GM23338 (cell line): ENCODE measurements around the gene EGFL7. TPM values are rescaled to one million over a fixed set of nuclear protein-coding genes. Genes with fewer than 3 reads are reported as not detected.
A peak's percentile ranks its signal among the peaks of the same experiment; 100 is the strongest.

Source experiments
- ATAC-seq: fragments of 200-7000 bp; cut with Tn5 transposase; 3 replicates; pipeline ENCODE4 v1.9.1; 2020
- DNase-seq: peaks from one replicate; pipeline ENCODE4 v3.0.0-alpha.2; 2015; ENCODE audit warnings: low spot score
- H2AFZ ChIP-seq: fragments of 200-600 bp; sonication (generic); 2 replicates; pipeline ENCODE4 v1.8.0; 2016; ENCODE audit warnings: antibody characterized with exemption, mild to moderate bottlenecking, moderate library complexity
- H3F3A ChIP-seq: fragments of 200-600 bp; sonication (generic); replicated peaks from 2 replicates; pipeline ENCODE4 v1.8.0; 2017; ENCODE audit warnings: antibody characterized with exemption, mixed run types, low read depth
- H3K27ac ChIP-seq: fragments of 200-600 bp; sonication (generic); 2 replicates; pipeline ENCODE4 v1.6.1; 2016; ENCODE audit warnings: low read depth
- H3K27me3 ChIP-seq: fragments of 200-600 bp; sonication (generic); 2 replicates; pipeline ENCODE4 v1.8.0; 2016; ENCODE audit warnings: mild to moderate bottlenecking, mixed run types, moderate library complexity; ENCODE audit not compliant: insufficient read depth
- H3K36me3 ChIP-seq: fragments of 200-600 bp; sonication (generic); 2 replicates; pipeline ENCODE4 v1.8.0; 2016; ENCODE audit warnings: mild to moderate bottlenecking; ENCODE audit not compliant: insufficient read depth
- H3K4me1 ChIP-seq: fragments of 200-600 bp; sonication (generic); 2 replicates; pipeline ENCODE4 v1.8.0; 2016; ENCODE audit warnings: mild to moderate bottlenecking, moderate library complexity; ENCODE audit not compliant: insufficient read depth
- H3K4me2 ChIP-seq: fragments of 200-600 bp; sonication (generic); 2 replicates; pipeline ENCODE4 v1.7.1; 2017; ENCODE audit warnings: mixed run types
- H3K4me3 ChIP-seq: fragments of 200-600 bp; sonication (generic); 2 replicates; pipeline ENCODE4 v1.6.1; 2016; ENCODE audit warnings: mixed run types
- H3K79me2 ChIP-seq: fragments of 200-600 bp; sonication (generic); replicated peaks from 2 replicates; pipeline ENCODE4 v1.8.0; 2017; ENCODE audit warnings: mild to moderate bottlenecking; ENCODE audit not compliant: insufficient read depth
- H3K9me2 ChIP-seq: fragments of 200-600 bp; sonication (generic); 2 replicates; pipeline ENCODE4 v1.8.0; 2017; ENCODE audit not compliant: insufficient read depth
- H4K20me1 ChIP-seq: fragments of 200-600 bp; sonication (generic); replicated peaks from 2 replicates; pipeline ENCODE4 v1.8.0; 2017; ENCODE audit warnings: mild to moderate bottlenecking; ENCODE audit not compliant: insufficient read depth
- H3K27ac Mint-ChIP-seq: 2 replicates; pipeline ENCODE4 v1.8.0; 2020; ENCODE audit warnings: inconsistent platforms, mild to moderate bottlenecking, moderate library complexity, mixed read lengths
- H3K27me3 Mint-ChIP-seq: 3 replicates; pipeline ENCODE4 v1.8.0; 2022; ENCODE audit warnings: low read depth, mild to moderate bottlenecking, moderate library complexity, mixed read lengths, inconsistent platforms; ENCODE audit not compliant: insufficient read depth, poor library complexity
- H3K36me3 Mint-ChIP-seq: 3 replicates; pipeline ENCODE4 v1.8.0; 2021; ENCODE audit warnings: low read depth, mild to moderate bottlenecking, inconsistent platforms, moderate library complexity, mixed read lengths
- H3K4me1 Mint-ChIP-seq: 3 replicates; pipeline ENCODE4 v1.8.0; 2020; ENCODE audit warnings: mild to moderate bottlenecking, inconsistent platforms, mixed read lengths
- H3K4me3 Mint-ChIP-seq: 3 replicates; pipeline ENCODE4 v1.8.0; 2021; ENCODE audit warnings: moderate library complexity, mild to moderate bottlenecking, inconsistent platforms, mixed read lengths
- H3K9me3 Mint-ChIP-seq: 3 replicates; pipeline ENCODE4 v1.8.0; 2020; ENCODE audit warnings: moderate library complexity, mild to moderate bottlenecking, inconsistent platforms, mixed read lengths
- CREB1 ChIP-seq: fragments of 250-450 bp; sonication (Bioruptor Pico); IDR thresholded peaks from 2 replicates; pipeline ENCODE4 v1.5.0; 2020; ENCODE audit warnings: low read depth, mild to moderate bottlenecking, moderate library complexity
- EZH2 ChIP-seq: fragments of 200-600 bp; sonication (generic); IDR thresholded peaks from one replicate; pipeline ENCODE4 v1.8.0; 2017; ENCODE audit warnings: antibody characterized with exemption, mild to moderate bottlenecking, low read depth; ENCODE audit not compliant: unreplicated experiment
- EZH2phosphoT487 ChIP-seq: fragments of 200-600 bp; sonication (generic); IDR thresholded peaks from one replicate; pipeline ENCODE4 v1.8.1; 2018; ENCODE audit warnings: antibody characterized with exemption; ENCODE audit not compliant: unreplicated experiment
- JUNB ChIP-seq: IDR thresholded peaks from one replicate; pipeline ENCODE4 v1.6.1; 2016; ENCODE audit warnings: antibody characterized with exemption; ENCODE audit not compliant: unreplicated experiment
- NANOG ChIP-seq: IDR thresholded peaks from 2 replicates; pipeline ENCODE4 v1.6.1; 2016; ENCODE audit warnings: antibody characterized with exemption, borderline replicate concordance
- POLR2AphosphoS5 ChIP-seq: IDR thresholded peaks from 2 replicates; pipeline ENCODE4 v1.6.1; 2016; ENCODE audit warnings: antibody characterized with exemption, low read depth
- STAT1 ChIP-seq: IDR thresholded peaks from one replicate; pipeline ENCODE4 v1.6.1; 2016; ENCODE audit warnings: antibody characterized with exemption; ENCODE audit not compliant: unreplicated experiment
- ZNF114 ChIP-seq: fragments of 250-450 bp; sonication (Bioruptor Pico); IDR thresholded peaks from 2 replicates; pipeline ENCODE4 v1.5.0; 2020; ENCODE audit warnings: mild to moderate bottlenecking, moderate library complexity
- ZNF331 ChIP-seq: fragments of 250-450 bp; sonication (Bioruptor Pico); IDR thresholded peaks from 2 replicates; pipeline ENCODE4 v1.5.0; 2020; ENCODE audit warnings: low read depth, mild to moderate bottlenecking, moderate library complexity
- polyA plus RNA-seq: library from polyadenylated mRNA; unstranded; fragments of >200 nt; fragmentation: Nextera tagmentation; extraction: Ambion mirVana; gene quantifications from 2 replicates; pipeline ENCODE4 v1.2.1, GENCODE V29; 2016
- total RNA-seq: library from RNA; depleted of rRNA; stranded (reverse); fragments of >200 nt; shearing (Covaris generic); gene quantifications from 2 replicates; pipeline ENCODE4 v1.2.3, GENCODE V29; 2014
- TF ChIP-seq, protein P1 (sequence below): IDR thresholded peaks from one replicate; pipeline ENCODE4 v1.6.1; 2018; ENCODE audit warnings: antibody characterized with exemption; ENCODE audit not compliant: unreplicated experiment
- TF ChIP-seq, protein P2 (sequence below): fragments of 250-450 bp; sonication (Bioruptor Pico); IDR thresholded peaks from 2 replicates; pipeline ENCODE4 v1.5.0; 2020; ENCODE audit warnings: mild to moderate bottlenecking, moderate library complexity
- TF ChIP-seq, protein P3 (sequence below): IDR thresholded peaks from 2 replicates; pipeline ENCODE4 v1.6.1; 2016; ENCODE audit warnings: antibody characterized with exemption
- TF ChIP-seq, protein P4 (sequence below), 2 experiments: fragments of 200-600 bp in 1 of 2; sonication (generic) in 1 of 2; conservative IDR thresholded peaks; 2 replicates each; pipeline versions ENCODE4 v1.5.1 to v1.6.1; 2016 to 2017; ENCODE audit warnings: antibody characterized with exemption in 2 of 2, low read depth in 2 of 2, mild to moderate bottlenecking in 2 of 2, moderate library complexity in 1 of 2

EGFL7 gene
- total and polyA plus RNA-seq, 2 experiments from 2014 or later, result 44.4 to 60.8 TPM

DNA sequence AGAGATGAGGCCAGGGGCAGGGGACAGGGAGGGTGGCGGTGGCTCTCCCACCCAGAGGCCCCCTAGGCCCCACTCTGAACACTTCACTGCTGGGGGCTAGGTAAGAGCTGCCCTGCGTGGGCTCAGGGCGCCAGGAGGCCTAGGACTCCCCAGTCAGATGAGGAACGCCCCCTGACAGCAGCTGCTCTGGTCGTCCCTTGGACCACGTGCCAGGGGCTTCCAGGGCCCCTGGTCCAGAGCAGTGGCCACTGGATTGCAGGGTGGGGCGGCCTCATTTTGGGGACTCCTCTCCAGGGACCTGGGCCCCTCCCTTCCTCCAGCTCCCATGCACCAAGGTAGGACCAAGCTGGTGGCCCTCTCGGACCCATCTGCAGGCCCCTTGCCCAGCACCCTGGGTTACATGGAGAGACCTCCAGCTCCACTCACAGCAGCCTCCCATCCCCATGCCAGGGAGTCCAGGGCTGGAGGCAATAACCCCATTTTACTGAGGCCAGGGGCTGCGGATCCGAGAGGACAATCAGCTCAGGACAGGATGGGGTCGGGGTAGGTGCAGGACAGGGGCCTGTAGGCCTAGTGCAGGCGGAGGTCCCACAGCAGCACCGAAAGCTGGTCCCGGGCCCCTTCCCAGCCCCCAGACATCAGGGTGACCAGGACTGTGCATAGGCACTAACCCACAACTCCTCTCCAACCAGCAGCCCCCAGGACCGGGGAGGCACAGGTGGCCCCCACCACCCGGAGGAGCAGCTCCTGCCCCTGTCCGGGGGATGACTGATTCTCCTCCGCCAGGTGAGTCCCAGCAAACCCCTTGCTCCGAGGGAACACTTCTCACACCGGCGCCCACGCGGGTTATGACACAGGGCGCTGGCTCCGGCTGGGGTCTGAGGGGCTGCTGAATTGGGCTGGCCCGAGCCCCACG lies 1.5 kb downstream of the EGFL7 start:
- peak overlapping the region; percentile 73; the same call in 2 of the 3 replicates for H3K4me3 Mint-ChIP-seq
- no peak overlapping the region for H3K27ac ChIP-seq

More for the DNA sequence above, 1.5 kb downstream of the EGFL7 start:
- Histone ChIP-seq H3K27me3 (no peaks in the 10 kb centered on the region), H3K4me3 (peak overlapping the region; percentile 53; the same call in 1 of the 2 replicates), H2AFZ (peak overlapping the region; percentile 63; the same call in 1 of the 2 replicates), H4K20me1 (no peaks in the 10 kb centered on the region), H3F3A (no peaks in the 10 kb centered on the region), H3K9me2 (no peaks in the 10 kb centered on the region), H3K4me2 (no peak overlapping the region), H3K4me1 (no peaks in the 10 kb centered on the region; the same call in 1 of the 2 replicates), H3K36me3 (no peaks in the 10 kb centered on the region), H3K79me2 (no peaks in the 10 kb centered on the region)
- no peak for TF ChIP-seq POLR2AphosphoS5
- TF ChIP-seq, protein P1, sequence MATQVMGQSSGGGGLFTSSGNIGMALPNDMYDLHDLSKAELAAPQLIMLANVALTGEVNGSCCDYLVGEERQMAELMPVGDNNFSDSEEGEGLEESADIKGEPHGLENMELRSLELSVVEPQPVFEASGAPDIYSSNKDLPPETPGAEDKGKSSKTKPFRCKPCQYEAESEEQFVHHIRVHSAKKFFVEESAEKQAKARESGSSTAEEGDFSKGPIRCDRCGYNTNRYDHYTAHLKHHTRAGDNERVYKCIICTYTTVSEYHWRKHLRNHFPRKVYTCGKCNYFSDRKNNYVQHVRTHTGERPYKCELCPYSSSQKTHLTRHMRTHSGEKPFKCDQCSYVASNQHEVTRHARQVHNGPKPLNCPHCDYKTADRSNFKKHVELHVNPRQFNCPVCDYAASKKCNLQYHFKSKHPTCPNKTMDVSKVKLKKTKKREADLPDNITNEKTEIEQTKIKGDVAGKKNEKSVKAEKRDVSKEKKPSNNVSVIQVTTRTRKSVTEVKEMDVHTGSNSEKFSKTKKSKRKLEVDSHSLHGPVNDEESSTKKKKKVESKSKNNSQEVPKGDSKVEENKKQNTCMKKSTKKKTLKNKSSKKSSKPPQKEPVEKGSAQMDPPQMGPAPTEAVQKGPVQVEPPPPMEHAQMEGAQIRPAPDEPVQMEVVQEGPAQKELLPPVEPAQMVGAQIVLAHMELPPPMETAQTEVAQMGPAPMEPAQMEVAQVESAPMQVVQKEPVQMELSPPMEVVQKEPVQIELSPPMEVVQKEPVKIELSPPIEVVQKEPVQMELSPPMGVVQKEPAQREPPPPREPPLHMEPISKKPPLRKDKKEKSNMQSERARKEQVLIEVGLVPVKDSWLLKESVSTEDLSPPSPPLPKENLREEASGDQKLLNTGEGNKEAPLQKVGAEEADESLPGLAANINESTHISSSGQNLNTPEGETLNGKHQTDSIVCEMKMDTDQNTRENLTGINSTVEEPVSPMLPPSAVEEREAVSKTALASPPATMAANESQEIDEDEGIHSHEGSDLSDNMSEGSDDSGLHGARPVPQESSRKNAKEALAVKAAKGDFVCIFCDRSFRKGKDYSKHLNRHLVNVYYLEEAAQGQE, result no peak
- TF ChIP-seq EZH2phosphoT487, result no peak
- no peak for TF ChIP-seq ZNF114
- TF ChIP-seq ZNF331 (CRISPR knock-in tag), result no peak
- TF ChIP-seq, protein P2, sequence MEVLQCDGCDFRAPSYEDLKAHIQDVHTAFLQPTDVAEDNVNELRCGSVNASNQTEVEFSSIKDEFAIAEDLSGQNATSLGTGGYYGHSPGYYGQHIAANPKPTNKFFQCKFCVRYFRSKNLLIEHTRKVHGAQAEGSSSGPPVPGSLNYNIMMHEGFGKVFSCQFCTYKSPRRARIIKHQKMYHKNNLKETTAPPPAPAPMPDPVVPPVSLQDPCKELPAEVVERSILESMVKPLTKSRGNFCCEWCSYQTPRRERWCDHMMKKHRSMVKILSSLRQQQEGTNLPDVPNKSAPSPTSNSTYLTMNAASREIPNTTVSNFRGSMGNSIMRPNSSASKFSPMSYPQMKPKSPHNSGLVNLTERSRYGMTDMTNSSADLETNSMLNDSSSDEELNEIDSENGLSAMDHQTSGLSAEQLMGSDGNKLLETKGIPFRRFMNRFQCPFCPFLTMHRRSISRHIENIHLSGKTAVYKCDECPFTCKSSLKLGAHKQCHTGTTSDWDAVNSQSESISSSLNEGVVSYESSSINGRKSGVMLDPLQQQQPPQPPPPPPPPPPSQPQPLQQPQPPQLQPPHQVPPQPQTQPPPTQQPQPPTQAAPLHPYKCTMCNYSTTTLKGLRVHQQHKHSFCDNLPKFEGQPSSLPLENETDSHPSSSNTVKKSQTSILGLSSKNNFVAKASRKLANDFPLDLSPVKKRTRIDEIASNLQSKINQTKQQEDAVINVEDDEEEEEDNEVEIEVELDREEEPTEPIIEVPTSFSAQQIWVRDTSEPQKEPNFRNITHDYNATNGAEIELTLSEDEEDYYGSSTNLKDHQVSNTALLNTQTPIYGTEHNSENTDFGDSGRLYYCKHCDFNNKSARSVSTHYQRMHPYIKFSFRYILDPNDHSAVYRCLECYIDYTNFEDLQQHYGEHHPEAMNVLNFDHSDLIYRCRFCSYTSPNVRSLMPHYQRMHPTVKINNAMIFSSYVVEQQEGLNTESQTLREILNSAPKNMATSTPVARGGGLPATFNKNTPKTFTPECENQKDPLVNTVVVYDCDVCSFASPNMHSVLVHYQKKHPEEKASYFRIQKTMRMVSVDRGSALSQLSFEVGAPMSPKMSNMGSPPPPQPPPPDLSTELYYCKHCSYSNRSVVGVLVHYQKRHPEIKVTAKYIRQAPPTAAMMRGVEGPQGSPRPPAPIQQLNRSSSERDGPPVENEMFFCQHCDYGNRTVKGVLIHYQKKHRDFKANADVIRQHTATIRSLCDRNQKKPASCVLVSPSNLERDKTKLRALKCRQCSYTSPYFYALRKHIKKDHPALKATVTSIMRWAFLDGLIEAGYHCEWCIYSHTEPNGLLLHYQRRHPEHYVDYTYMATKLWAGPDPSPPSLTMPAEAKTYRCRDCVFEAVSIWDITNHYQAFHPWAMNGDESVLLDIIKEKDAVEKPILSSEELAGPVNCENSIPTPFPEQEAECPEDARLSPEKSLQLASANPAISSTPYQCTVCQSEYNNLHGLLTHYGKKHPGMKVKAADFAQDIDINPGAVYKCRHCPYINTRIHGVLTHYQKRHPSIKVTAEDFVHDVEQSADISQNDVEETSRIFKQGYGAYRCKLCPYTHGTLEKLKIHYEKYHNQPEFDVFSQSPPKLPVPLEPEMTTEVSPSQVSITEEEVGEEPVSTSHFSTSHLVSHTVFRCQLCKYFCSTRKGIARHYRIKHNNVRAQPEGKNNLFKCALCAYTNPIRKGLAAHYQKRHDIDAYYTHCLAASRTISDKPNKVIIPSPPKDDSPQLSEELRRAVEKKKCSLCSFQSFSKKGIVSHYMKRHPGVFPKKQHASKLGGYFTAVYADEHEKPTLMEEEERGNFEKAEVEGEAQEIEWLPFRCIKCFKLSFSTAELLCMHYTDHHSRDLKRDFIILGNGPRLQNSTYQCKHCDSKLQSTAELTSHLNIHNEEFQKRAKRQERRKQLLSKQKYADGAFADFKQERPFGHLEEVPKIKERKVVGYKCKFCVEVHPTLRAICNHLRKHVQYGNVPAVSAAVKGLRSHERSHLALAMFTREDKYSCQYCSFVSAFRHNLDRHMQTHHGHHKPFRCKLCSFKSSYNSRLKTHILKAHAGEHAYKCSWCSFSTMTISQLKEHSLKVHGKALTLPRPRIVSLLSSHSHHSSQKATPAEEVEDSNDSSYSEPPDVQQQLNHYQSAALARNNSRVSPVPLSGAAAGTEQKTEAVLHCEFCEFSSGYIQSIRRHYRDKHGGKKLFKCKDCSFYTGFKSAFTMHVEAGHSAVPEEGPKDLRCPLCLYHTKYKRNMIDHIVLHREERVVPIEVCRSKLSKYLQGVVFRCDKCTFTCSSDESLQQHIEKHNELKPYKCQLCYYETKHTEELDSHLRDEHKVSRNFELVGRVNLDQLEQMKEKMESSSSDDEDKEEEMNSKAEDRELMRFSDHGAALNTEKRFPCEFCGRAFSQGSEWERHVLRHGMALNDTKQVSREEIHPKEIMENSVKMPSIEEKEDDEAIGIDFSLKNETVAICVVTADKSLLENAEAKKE (CRISPR knock-in tag), result no peak
- TF ChIP-seq, protein P3, sequence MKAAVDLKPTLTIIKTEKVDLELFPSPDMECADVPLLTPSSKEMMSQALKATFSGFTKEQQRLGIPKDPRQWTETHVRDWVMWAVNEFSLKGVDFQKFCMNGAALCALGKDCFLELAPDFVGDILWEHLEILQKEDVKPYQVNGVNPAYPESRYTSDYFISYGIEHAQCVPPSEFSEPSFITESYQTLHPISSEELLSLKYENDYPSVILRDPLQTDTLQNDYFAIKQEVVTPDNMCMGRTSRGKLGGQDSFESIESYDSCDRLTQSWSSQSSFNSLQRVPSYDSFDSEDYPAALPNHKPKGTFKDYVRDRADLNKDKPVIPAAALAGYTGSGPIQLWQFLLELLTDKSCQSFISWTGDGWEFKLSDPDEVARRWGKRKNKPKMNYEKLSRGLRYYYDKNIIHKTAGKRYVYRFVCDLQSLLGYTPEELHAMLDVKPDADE, result no peak
- TF ChIP-seq EZH2, result no peak
- no peak for TF ChIP-seq NANOG
- TF ChIP-seq, protein P4, sequence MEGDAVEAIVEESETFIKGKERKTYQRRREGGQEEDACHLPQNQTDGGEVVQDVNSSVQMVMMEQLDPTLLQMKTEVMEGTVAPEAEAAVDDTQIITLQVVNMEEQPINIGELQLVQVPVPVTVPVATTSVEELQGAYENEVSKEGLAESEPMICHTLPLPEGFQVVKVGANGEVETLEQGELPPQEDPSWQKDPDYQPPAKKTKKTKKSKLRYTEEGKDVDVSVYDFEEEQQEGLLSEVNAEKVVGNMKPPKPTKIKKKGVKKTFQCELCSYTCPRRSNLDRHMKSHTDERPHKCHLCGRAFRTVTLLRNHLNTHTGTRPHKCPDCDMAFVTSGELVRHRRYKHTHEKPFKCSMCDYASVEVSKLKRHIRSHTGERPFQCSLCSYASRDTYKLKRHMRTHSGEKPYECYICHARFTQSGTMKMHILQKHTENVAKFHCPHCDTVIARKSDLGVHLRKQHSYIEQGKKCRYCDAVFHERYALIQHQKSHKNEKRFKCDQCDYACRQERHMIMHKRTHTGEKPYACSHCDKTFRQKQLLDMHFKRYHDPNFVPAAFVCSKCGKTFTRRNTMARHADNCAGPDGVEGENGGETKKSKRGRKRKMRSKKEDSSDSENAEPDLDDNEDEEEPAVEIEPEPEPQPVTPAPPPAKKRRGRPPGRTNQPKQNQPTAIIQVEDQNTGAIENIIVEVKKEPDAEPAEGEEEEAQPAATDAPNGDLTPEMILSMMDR (conservative IDR thresholded peaks at IDR 0.05; ENCODE audit: low read depth in 2 of 2), result no peak
- TF ChIP-seq JUNB, result no peak
- TF ChIP-seq CREB1 (CRISPR knock-in tag), result no peak
- no peak for TF ChIP-seq STAT1
- H3K36me3 Mint-ChIP-seq, result no peaks in the 10 kb centered on the region
- no peaks in the 10 kb centered on the region for H3K9me3 Mint-ChIP-seq
- no peaks in the 10 kb centered on the region for H3K27me3 Mint-ChIP-seq
- no peaks in the 10 kb centered on the region for H3K4me1 Mint-ChIP-seq
- H3K27ac Mint-ChIP-seq, result no peak overlapping the region
- ATAC-seq, result no peak
- DNase-seq, result peak; percentile 42
